Adrenal gland (tissue), 5 donors: ENCODE data around the gene COX4I2.

Experiments
- CTCF ChIP-seq, 6 experiments: fragments of 450-650 bp in 4 of 6; fragments of 200-600 bp in 2 of 6; sonication (generic) in 1 of 6; IDR thresholded peaks; 1 replicate in 5 of 6; 2 replicates in 1 of 6; pipeline versions ENCODE4 v1.5.1 to v1.8.0; 2016 to 2021; ENCODE audit warnings: antibody characterized with exemption in 6 of 6, mild to moderate bottlenecking in 2 of 6, moderate library complexity in 1 of 6
- POLR2A ChIP-seq, 2 donors: fragments of 450-650 bp; IDR thresholded peaks; one replicate each; pipeline ENCODE4 v1.6.1; 2017; ENCODE audit warnings: antibody characterized with exemption in 2 of 2, mild to moderate bottlenecking in 2 of 2, moderate library complexity in 1 of 2
- donor health status: DM: no; HTN: no; CAD: no.

- no peak for TF ChIP-seq CTCF (IDR thresholded peaks at IDR 0.05)
- no peak for TF ChIP-seq POLR2A (IDR thresholded peaks at IDR 0.05)
Measured at GRCh38 chr20:31682352-31682751, 44.6 kb downstream of the COX4I2 start.
